Pancreas (tissue), 10 donors: ENCODE data around the gene ADGRG3. TPM values are rescaled to one million over a fixed set of nuclear protein-coding genes. Genes with fewer than 3 reads are reported as not detected.
A peak's percentile ranks its signal among the peaks of the same experiment; 100 is the strongest.

Experiments
- ATAC-seq, 4 donors: fragments of 200-7000 bp; cut with Tn5 transposase; one replicate each; pipeline versions ENCODE4 v1.8.0 to v1.9.1; 2020; ENCODE audit warnings: mild to moderate bottlenecking in 4 of 4, moderate library complexity in 4 of 4
- DNase-seq, 6 donors: peaks; one replicate each; pipeline ENCODE4 v3.0.0-alpha.2; 2020
- FAIRE-seq: peaks from 2 replicates; lab custom pipeline; 2012; peaks lifted over from hg19 to GRCh38; lab: Jason Lieb, UNC
- H3K27ac ChIP-seq, 4 donors: fragments of 200-600 bp; sonication (generic); 1 replicate in 3 of 4; 2 replicates in 1 of 4; pipeline versions ENCODE4 v1.5.0 to v1.8.0; 2020
- H3K27me3 ChIP-seq, 4 donors: fragments of 200-600 bp; one replicate each; pipeline ENCODE4 v1.8.0; 2021
- H3K36me3 ChIP-seq, 3 donors: fragments of 200-600 bp; sonication (generic) in 1 of 3; one replicate each; pipeline versions ENCODE4 v1.5.0 to v1.8.0; 2020 to 2021
- H3K4me1 ChIP-seq, 3 donors: fragments of 200-600 bp; one replicate each; pipeline ENCODE4 v1.8.0; 2021
- H3K4me3 ChIP-seq, 4 donors: fragments of 200-600 bp; sonication (generic) in 2 of 4; one replicate each; pipeline versions ENCODE4 v1.5.0 to v1.8.0; 2020 to 2021
- H3K9me3 ChIP-seq, 4 donors: fragments of 200-600 bp; one replicate each; pipeline ENCODE4 v1.8.0; 2021
- WGBS, 2 donors: extraction: QIAGEN DNeasy Blood & Tissue Kit; methylation state at CpG; one replicate each; pipeline ENCODE4 v1.1.7; 2013; 5-methylcytosine and 5-hydroxymethylcytosine counted together
- intact Hi-C, 3 donors: fragments of 100-400 bp; cut with DNase I; formaldehyde crosslinking; loops; one replicate each; pipeline versions ENCODE4 v1.11.1 to v1.14.2; 2022
- polyA plus RNA-seq, 2 donors: library from polyadenylated mRNA; stranded (reverse); fragments of 200-250 nt; gene quantifications; one replicate each; pipeline ENCODE4 v1.2.3, GENCODE V29; 2013
- total RNA-seq, 6 donors: library from RNA; stranded (reverse); fragmentation: NEBNext Ultra II Directional in 4 of 6; extraction: Animal tissue kit (Norgen Biotek cat#: 25700) in 4 of 6; gene quantifications; one replicate each; pipeline versions ENCODE4 v1.2.1 to v1.2.4, GENCODE V29; 2021 to 2023
- TF ChIP-seq, protein P1 (sequence below), 4 donors: fragments of 200-600 bp; sonication (generic) in 3 of 4; IDR thresholded peaks; one replicate each; pipeline versions ENCODE4 v1.5.0 to v1.8.0; 2021; ENCODE audit warnings: antibody characterized with exemption in 4 of 4
- donor health status: healthy with polysubstance abuse.
- donor health status: DM: no; HTN: no; CAD: no; lungs with moderate emphysema.
- donor health status: DM: no; HTN: no; CAD: no.
- donor health status: control.
- donor health status: control.
- donor health status: Bipolar disorder and iron deficiency.
- donor health status: DM: yes; HTN: yes; CAD: no.
- donor health status: DM: no; HTN: no; CAD: no.
- donor health status: DM: no; HTN: no; CAD: no.
- donor health status: DM: yes; HTN: yes; CAD: no.

The ADGRG3 gene
- total and polyA plus RNA-seq, 8 donors: 0.14 to 0.84 (median 0.53) TPM

GRCh38 chr16:57639172-57639887 lies 28.8 kb upstream of the ADGRG3 start:
- H3K36me3 ChIP-seq: peaks cover 0 to 4% (median 0%) of the 10 kb centered on the region in 3 donors
- H3K4me1 ChIP-seq: peaks cover 30 to 47% (median 34%) of the 10 kb centered on the region in 3 donors
- DNase-seq (peak; percentile 69 to 92 (median 78)), ATAC-seq (peak; percentile 51 to 76 (median 64)), FAIRE-seq (no peak)
- H3K27ac ChIP-seq: peak overlapping the region; percentile 57 to 67 (median 62)
- no peaks in the 10 kb centered on the region for H3K9me3 ChIP-seq
- H3K4me3 ChIP-seq: no peak overlapping the region
- 40 to 44% methylated on average over 23 of the region's 23 CpGs for WGBS, 2 donors
- H3K27me3 ChIP-seq: no peaks in the 10 kb centered on the region
- TF ChIP-seq, protein P1, sequence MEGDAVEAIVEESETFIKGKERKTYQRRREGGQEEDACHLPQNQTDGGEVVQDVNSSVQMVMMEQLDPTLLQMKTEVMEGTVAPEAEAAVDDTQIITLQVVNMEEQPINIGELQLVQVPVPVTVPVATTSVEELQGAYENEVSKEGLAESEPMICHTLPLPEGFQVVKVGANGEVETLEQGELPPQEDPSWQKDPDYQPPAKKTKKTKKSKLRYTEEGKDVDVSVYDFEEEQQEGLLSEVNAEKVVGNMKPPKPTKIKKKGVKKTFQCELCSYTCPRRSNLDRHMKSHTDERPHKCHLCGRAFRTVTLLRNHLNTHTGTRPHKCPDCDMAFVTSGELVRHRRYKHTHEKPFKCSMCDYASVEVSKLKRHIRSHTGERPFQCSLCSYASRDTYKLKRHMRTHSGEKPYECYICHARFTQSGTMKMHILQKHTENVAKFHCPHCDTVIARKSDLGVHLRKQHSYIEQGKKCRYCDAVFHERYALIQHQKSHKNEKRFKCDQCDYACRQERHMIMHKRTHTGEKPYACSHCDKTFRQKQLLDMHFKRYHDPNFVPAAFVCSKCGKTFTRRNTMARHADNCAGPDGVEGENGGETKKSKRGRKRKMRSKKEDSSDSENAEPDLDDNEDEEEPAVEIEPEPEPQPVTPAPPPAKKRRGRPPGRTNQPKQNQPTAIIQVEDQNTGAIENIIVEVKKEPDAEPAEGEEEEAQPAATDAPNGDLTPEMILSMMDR (IDR thresholded peaks at IDR 0.05): no peak
- intact Hi-C loops: no loop called here

- peaks cover 23 to 38% (median 25%) of the 10 kb centered on the region in 3 donors for H3K4me1 ChIP-seq
- TF ChIP-seq, protein P1 (IDR thresholded peaks at IDR 0.05): no peak
- H3K9me3 ChIP-seq: no peaks in the 10 kb centered on the region
- FAIRE-seq (no peak), ATAC-seq (no peak), DNase-seq (no peak)
- no peaks in the 10 kb centered on the region for H3K27me3 ChIP-seq
- H3K27ac ChIP-seq: peak overlapping the region in 2 of 4 donors; percentile 17 to 26
- H3K4me3 ChIP-seq: no peak overlapping the region
- intact Hi-C loops: loop anchor here in 1 of 3 donors (10.0 kb wide), 1 partner anchor 45 kb away; no protein-coding TSS in a partner anchor
- WGBS, 2 donors: 73 to 82% methylated on average over 9 of the region's 9 CpGs
- H3K36me3 ChIP-seq: peaks cover 0 to 4% (median 0%) of the 10 kb centered on the region in 3 donors
Observed at GRCh38 chr16:57640185-57640584, 27.9 kb upstream of the ADGRG3 start.

DNA sequence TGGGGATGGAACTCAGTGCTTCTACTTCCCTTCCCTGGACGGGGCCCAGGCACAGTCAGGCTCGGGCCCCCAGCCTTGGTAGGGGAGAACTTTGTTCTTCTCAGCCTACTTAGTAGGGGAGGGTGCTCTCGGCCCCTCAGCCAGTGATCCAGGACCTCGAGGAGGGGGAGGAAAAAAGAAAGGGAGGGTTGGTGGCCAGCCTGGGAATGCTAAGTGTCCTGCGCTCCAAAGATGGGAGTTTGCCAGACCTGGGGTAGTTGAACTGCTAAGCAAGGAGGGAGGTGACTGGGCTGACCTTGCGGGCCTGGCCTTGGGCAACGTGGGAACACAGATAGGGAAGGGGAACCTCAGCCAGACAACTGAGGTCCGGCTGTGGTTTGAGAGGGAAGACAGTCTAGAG lies 27.5 kb upstream of the ADGRG3 start:
- Histone ChIP-seq H3K27ac (peak overlapping the region in 3 of 4 donors; percentile 17 to 34 (median 26)), H3K36me3 (peaks cover 0 to 4% (median 0%) of the 10 kb centered on the region in 3 donors), H3K27me3 (no peaks in the 10 kb centered on the region), H3K4me1 (peaks cover 19 to 35% (median 22%) of the 10 kb centered on the region in 3 donors), H3K4me3 (no peak overlapping the region), H3K9me3 (no peaks in the 10 kb centered on the region)
- ATAC-seq: peak; percentile 10 to 60 (median 43)
- peak in 3 of 6 donors; percentile 49 to 64 (median 58) for DNase-seq
- TF ChIP-seq, protein P1 (IDR thresholded peaks at IDR 0.05): no peak
- intact Hi-C loops: loop anchor here in 1 of 3 donors (10.0 kb wide), 1 partner anchor 46 kb away; no protein-coding TSS in a partner anchor
- WGBS, 2 donors: 26 to 28% methylated on average over 8 of the region's 8 CpGs
- no peak for FAIRE-seq

DNA sequence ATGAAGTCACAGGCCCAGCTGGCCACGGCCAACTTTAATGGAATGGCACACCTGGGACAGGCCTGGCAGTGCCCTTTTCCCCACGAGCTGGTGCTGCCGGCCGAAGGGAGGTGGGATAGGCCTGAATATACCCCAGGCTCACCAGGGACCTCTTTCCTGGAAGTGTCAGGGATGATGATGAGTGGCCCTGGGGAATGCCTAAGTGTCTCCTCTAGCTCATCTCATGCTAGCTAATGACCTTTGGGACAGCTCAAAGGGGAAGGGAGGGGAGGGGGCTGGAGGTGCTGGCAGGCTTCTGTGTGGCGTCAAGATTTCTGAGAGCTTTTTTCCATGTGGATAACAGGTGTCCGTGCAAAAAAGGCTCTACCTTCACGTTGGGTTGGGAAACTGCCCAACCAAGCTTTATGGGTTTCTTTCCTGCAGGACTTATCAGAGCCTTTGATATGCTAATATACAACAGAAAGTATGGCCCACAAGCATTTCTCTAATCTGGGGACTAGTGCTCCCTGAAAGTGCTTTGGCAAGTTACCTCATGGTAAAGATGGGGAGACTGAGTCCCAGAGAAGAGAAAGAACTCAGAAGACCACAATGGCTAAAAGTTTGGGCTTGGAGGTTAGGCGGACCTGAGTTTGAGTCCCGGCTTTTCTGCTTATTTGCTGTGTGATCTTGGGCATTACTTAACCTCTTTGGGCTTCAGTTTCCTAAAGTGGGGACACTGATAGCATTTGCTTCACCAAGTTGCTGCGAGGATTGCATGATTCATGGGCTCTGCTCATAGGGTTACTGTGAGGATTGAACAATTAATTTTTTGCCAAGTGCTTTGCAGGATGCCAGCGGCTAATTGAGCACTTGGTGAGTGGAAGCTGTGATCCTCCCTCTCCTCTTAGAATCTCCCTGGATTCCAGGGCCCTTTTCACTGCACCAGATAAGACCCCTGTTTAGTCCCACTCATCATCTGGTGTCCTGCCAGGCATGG lies 25.7 kb upstream of the ADGRG3 start:
- Histone ChIP-seq H3K4me1 (peaks cover 12 to 23% (median 17%) of the 10 kb centered on the region in 3 donors), H3K27me3 (no peaks in the 10 kb centered on the region), H3K4me3 (no peak overlapping the region), H3K36me3 (peaks cover 0 to 4% (median 0%) of the 10 kb centered on the region in 3 donors), H3K27ac (no peak overlapping the region), H3K9me3 (no peaks in the 10 kb centered on the region)
- WGBS, 2 donors: 72 to 73% methylated on average over 11 of the region's 11 CpGs
- no peak for ATAC-seq
- TF ChIP-seq, protein P1 (IDR thresholded peaks at IDR 0.05): no peak
- no peak for FAIRE-seq
- DNase-seq: no peak
- intact Hi-C loops: loop anchor here in 1 of 3 donors (10.0 kb wide), 1 partner anchor 48 kb away; no protein-coding TSS in a partner anchor
